HepG2 (cell line): ENCODE results near the gene TTC5. TPM values are rescaled to one million over a fixed set of nuclear protein-coding genes. Genes with fewer than 3 reads are reported as not detected.

Experiments used
- DMAP1 ChIP-seq: IDR thresholded peaks from 2 replicates; pipeline ENCODE4 v1.6.1; 2016
- FOXC1 ChIP-seq: sonication (generic); formaldehyde crosslinking; IDR thresholded peaks from 2 replicates; pipeline ENCODE4 v1.8.0; 2022; ENCODE audit warnings: mild to moderate bottlenecking, missing genetic modification reagents, borderline replicate concordance
- GMEB2 ChIP-seq: IDR thresholded peaks from 2 replicates; pipeline ENCODE4 v1.6.1; 2016; ENCODE audit warnings: missing biosample characterization, missing genetic modification reagents, low read depth
- GPBP1L1 ChIP-seq: sonication (generic); formaldehyde crosslinking; IDR thresholded peaks from 2 replicates; pipeline ENCODE4 v1.5.0; 2020; ENCODE audit warnings: mild to moderate bottlenecking, missing genetic modification reagents
- GPN1 ChIP-seq: sonication (generic); formaldehyde crosslinking; IDR thresholded peaks from 2 replicates; pipeline ENCODE4 v1.5.1; 2020; ENCODE audit warnings: missing genetic modification reagents, borderline replicate concordance
- JARID2 ChIP-seq: sonication (generic); formaldehyde crosslinking; IDR thresholded peaks from 2 replicates; pipeline ENCODE4 v1.8.1; 2023; ENCODE audit warnings: missing genetic modification reagents, inconsistent platforms; ENCODE audit not compliant: insufficient replicate concordance
- MLLT10 ChIP-seq: sonication (generic); formaldehyde crosslinking; IDR thresholded peaks from 2 replicates; pipeline ENCODE4 v1.4.0; 2020; ENCODE audit warnings: missing genetic modification reagents
- NFYB ChIP-seq: sonication (generic); formaldehyde crosslinking; IDR thresholded peaks from 2 replicates; pipeline ENCODE4 v1.4.0; 2020; ENCODE audit warnings: missing genetic modification reagents
- PAX8 ChIP-seq: sonication (generic); formaldehyde crosslinking; IDR thresholded peaks from 2 replicates; pipeline ENCODE4 v1.8.0; 2022; ENCODE audit warnings: mild to moderate bottlenecking, missing genetic modification reagents, borderline replicate concordance
- SIX1 ChIP-seq: sonication (generic); formaldehyde crosslinking; IDR thresholded peaks from 2 replicates; pipeline ENCODE4 v1.4.0; 2020; ENCODE audit warnings: missing genetic modification reagents, borderline replicate concordance
- SNAPC5 ChIP-seq: sonication (generic); formaldehyde crosslinking; IDR thresholded peaks from 2 replicates; pipeline ENCODE4 v1.8.1; 2023; ENCODE audit warnings: mild to moderate bottlenecking, missing genetic modification reagents, borderline replicate concordance
- SP2 ChIP-seq: sonication (generic); formaldehyde crosslinking; IDR thresholded peaks from 2 replicates; pipeline ENCODE4 v1.5.1; 2020; ENCODE audit warnings: mild to moderate bottlenecking, missing genetic modification reagents
- SRSF1 ChIP-seq: fragments of 200-400 bp; formaldehyde crosslinking; optimal IDR thresholded peaks from 2 replicates; pipeline ENCODE3; 2017; ENCODE audit warnings: mild to moderate bottlenecking, low read depth, low read length, moderate library complexity
- TCF7 ChIP-seq: sonication (generic); IDR thresholded peaks from 2 replicates; pipeline ENCODE4 v1.6.1; 2016; ENCODE audit warnings: antibody characterized with exemption, low read depth
- ZFP36 ChIP-seq: fragments of 150-350 bp; IDR thresholded peaks from 2 replicates; pipeline ENCODE4 v1.6.1; 2018; ENCODE audit warnings: borderline replicate concordance, low read length, low read depth; ENCODE audit not compliant: partially characterized antibody
- ZKSCAN1 ChIP-seq: fragments of 150-350 bp; IDR thresholded peaks from 2 replicates; pipeline ENCODE4 v1.6.1; 2014; ENCODE audit warnings: low read length
- ZNF17 ChIP-seq: sonication (generic); formaldehyde crosslinking; IDR thresholded peaks from 2 replicates; pipeline ENCODE4 v1.5.0; 2020; ENCODE audit warnings: mild to moderate bottlenecking, missing genetic modification reagents
- ZNF253 ChIP-seq: sonication (generic); formaldehyde crosslinking; IDR thresholded peaks from 2 replicates; pipeline ENCODE4 v1.8.0; 2022; ENCODE audit warnings: mild to moderate bottlenecking, missing genetic modification reagents, borderline replicate concordance
- ZNF337 ChIP-seq: sonication (generic); formaldehyde crosslinking; IDR thresholded peaks from 2 replicates; pipeline ENCODE4 v1.5.1; 2020; ENCODE audit warnings: missing genetic modification reagents, low read depth, mild to moderate bottlenecking, borderline replicate concordance
- ZNF382 ChIP-seq: sonication (generic); formaldehyde crosslinking; IDR thresholded peaks from 2 replicates; pipeline ENCODE4 v1.5.0; 2020; ENCODE audit warnings: missing genetic modification reagents, mild to moderate bottlenecking, borderline replicate concordance
- ZNF557 ChIP-seq: sonication (generic); formaldehyde crosslinking; IDR thresholded peaks from 2 replicates; pipeline ENCODE4 v1.4.0; 2020; ENCODE audit warnings: missing genetic modification reagents
- ZNF749 ChIP-seq: sonication (generic); formaldehyde crosslinking; IDR thresholded peaks from 2 replicates; pipeline ENCODE4 v1.8.0; 2022; ENCODE audit warnings: mild to moderate bottlenecking, missing genetic modification reagents, moderate library complexity, borderline replicate concordance
- polyA plus RNA-seq, 8 experiments: library from polyadenylated mRNA; depleted of rRNA in 3 of 8; stranded (reverse) in 7 of 8; unstranded in 1 of 8; fragments of >200 nt; fragmentation: Illumina TruSeq in 4 of 8; extraction: Trizol in 4 of 8; gene quantifications; 2 replicates each; pipeline versions ENCODE4 v1.2.1 to v1.2.3, GENCODE V29; 2011 to 2016; ENCODE audit warnings: low read depth in 4 of 8, missing spikeins in 1 of 8, mixed read lengths in 1 of 8; ENCODE audit not compliant: insufficient read depth in 1 of 8
- total RNA-seq, 5 experiments: library from RNA; depleted of rRNA; stranded (reverse); fragments of >200 nt; fragmentation: Illumina TruSeq; extraction: Trizol; gene quantifications; 2 replicates each; pipeline ENCODE4 v1.2.3, GENCODE V29; 2016; ENCODE audit warnings: low read depth in 1 of 5
- TF ChIP-seq, protein P1 (sequence below): sonication (generic); formaldehyde crosslinking; IDR thresholded peaks from 2 replicates; pipeline ENCODE4 v1.4.0; 2020; ENCODE audit warnings: missing genetic modification reagents
- TF ChIP-seq, protein P2 (sequence below): sonication (generic); formaldehyde crosslinking; IDR thresholded peaks from 2 replicates; pipeline ENCODE4 v1.4.0; 2020; ENCODE audit warnings: missing genetic modification reagents, borderline replicate concordance

The TTC5 gene
- total and polyA plus RNA-seq, 2 of the 13 experiments (the other 11 are each of a cell fraction or from before 2014, with no cell fraction given): 8.7 to 28.5 TPM

DNA sequence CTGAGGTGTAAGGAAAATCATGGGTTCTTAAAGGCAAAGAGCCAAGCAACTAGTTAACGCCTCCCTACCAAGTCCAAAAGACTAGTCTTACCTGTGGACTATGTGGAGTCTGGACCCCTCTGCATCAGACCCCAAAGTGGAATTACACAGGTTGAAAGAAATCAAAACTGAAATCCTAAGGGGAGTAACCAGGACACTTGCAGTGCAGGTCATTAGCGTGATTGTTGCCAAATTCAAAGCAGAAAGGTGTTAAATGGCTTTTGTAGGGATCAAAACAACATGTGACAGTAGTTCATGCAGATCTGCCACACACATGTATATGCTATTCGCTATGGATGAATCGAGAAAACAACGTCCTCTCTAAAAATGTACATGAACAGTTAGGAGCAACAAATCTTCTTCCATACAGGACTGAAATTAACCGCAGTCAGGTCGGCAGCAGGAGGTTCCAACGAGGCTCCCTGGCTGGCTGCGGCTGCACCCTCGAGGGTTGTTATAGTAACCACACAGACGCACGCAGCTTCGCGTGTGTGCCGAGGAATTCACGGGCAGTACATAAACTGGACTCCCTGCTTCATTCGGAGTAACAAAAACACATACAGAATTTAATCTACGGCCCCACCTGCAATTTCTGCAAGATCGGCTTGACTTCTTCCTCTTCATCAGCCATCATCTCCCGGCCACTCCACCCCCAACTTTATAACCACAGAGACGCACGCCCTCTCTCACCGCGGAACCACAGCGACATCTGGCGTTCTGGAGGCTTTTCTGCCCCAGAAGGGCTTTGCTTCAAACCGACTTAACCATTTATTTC, at the start of gene TTC5 (continued):
- TF ChIP-seq ZNF382 (CRISPR knock-in tag): no peak
- TF ChIP-seq GPBP1L1 (CRISPR knock-in tag): no peak
- TF ChIP-seq, protein P1, sequence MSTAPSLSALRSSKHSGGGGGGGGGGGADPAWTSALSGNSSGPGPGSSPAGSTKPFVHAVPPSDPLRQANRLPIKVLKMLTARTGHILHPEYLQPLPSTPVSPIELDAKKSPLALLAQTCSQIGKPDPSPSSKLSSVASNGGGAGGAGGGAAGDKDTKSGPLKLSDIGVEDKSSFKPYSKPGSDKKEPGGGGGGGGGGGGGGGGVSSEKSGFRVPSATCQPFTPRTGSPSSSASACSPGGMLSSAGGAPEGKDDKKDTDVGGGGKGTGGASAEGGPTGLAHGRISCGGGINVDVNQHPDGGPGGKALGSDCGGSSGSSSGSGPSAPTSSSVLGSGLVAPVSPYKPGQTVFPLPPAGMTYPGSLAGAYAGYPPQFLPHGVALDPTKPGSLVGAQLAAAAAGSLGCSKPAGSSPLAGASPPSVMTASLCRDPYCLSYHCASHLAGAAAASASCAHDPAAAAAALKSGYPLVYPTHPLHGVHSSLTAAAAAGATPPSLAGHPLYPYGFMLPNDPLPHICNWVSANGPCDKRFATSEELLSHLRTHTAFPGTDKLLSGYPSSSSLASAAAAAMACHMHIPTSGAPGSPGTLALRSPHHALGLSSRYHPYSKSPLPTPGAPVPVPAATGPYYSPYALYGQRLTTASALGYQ (CRISPR knock-in tag): no peak
- TF ChIP-seq ZNF337: no peak
- no peak for TF ChIP-seq ZNF557 (CRISPR knock-in tag)
- peak; percentile 45 for TF ChIP-seq SRSF1
- no peak for TF ChIP-seq ZKSCAN1
- no peak for TF ChIP-seq GMEB2 (CRISPR knock-in tag)
- no peak for TF ChIP-seq GPN1
- peak; percentile 66; the same call in 1 of the 2 replicates for TF ChIP-seq FOXC1 (CRISPR knock-in tag)
- no peak for TF ChIP-seq SNAPC5 (CRISPR knock-in tag)
- peak; percentile 66; the same call in 1 of the 2 replicates for TF ChIP-seq DMAP1 (CRISPR knock-in tag)
- TF ChIP-seq SIX1 (CRISPR knock-in tag): no peak
- TF ChIP-seq PAX8: no peak
- no peak for TF ChIP-seq TCF7
- no peak for TF ChIP-seq ZNF253 (CRISPR knock-in tag)
- TF ChIP-seq JARID2: no peak
- no peak for TF ChIP-seq ZFP36
- TF ChIP-seq ZNF749: no peak
- TF ChIP-seq NFYB (CRISPR knock-in tag): no peak
- TF ChIP-seq SP2 (CRISPR knock-in tag): no peak
- TF ChIP-seq, protein P2, sequence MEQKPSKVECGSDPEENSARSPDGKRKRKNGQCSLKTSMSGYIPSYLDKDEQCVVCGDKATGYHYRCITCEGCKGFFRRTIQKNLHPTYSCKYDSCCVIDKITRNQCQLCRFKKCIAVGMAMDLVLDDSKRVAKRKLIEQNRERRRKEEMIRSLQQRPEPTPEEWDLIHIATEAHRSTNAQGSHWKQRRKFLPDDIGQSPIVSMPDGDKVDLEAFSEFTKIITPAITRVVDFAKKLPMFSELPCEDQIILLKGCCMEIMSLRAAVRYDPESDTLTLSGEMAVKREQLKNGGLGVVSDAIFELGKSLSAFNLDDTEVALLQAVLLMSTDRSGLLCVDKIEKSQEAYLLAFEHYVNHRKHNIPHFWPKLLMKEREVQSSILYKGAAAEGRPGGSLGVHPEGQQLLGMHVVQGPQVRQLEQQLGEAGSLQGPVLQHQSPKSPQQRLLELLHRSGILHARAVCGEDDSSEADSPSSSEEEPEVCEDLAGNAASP (CRISPR knock-in tag): no peak
- no peak for TF ChIP-seq ZNF17 (CRISPR knock-in tag)
- TF ChIP-seq MLLT10 (CRISPR knock-in tag): no peak
